Measurements from ENCODE around the gene PF4V1. TPM values are rescaled to one million over a fixed set of nuclear protein-coding genes. Genes with fewer than 3 reads are reported as not detected.

The PF4V1 gene
- total and polyA plus RNA-seq, 12 donors: 0.72 TPM; not detected in 11

- Histone ChIP-seq H3K9me3 (replicated peaks in 1 of 3) (no peaks in the 10 kb centered on the region), H3K4me1 (replicated peaks in 1 of 2) (no peaks in the 10 kb centered on the region), H3K27me3 (no peaks in the 10 kb centered on the region), H3K36me3 (replicated peaks in 1 of 2) (no peaks in the 10 kb centered on the region), H3K27ac (no peak overlapping the region), H3K4me3 (no peak overlapping the region)
- intact Hi-C loops (cut with DNase I): no loop called here
- no peak for TF ChIP-seq CTCF (IDR thresholded peaks at IDR 0.05)
- TF ChIP-seq POLR2A (IDR thresholded peaks at IDR 0.05): no peak
- WGBS, 4 donors: 66 to 77% (median 71%) methylated on average over 4 of the region's 4 CpGs
- no peak for DNase-seq
These were observed 32.6 kb downstream of the PF4V1 start for GRCh38 chr4:73885574-73886267.

DNA sequence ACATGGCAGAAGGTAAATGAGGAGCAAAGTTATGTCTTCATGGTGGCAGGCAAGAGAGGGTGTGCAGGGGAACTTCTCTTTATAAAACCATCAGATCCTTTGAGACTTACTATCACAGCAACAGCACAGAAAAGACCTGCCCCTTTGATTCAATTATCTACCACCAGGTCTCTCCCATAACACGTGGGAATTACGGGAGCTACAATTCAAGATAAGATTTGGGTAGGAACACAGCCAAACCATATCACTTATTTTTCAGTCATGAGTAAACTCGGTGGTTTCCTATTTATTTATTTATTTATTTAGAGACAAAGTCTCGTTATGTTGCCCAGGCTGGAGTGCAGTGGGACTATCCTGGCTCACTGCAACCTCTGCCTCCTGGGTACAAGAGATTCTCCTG is 38.2 kb downstream of the PF4V1 start:
- Histone ChIP-seq H3K36me3 (replicated peaks in 1 of 2) (no peaks in the 10 kb centered on the region), H3K4me3 (no peak overlapping the region), H3K27ac (no peak overlapping the region), H3K4me1 (replicated peaks in 1 of 2) (peaks cover 0 to 6% of the 10 kb centered on the region in 2 donors), H3K9me3 (replicated peaks in 1 of 3) (no peaks in the 10 kb centered on the region), H3K27me3 (no peaks in the 10 kb centered on the region)
- intact Hi-C loops (cut with DNase I): no loop called here
- TF ChIP-seq POLR2A (IDR thresholded peaks at IDR 0.05) (no peak), CTCF (IDR thresholded peaks at IDR 0.05) (no peak)
- DNase-seq: no peak
- 52 to 75% (median 63%) methylated on average over 4 of the region's 4 CpGs for WGBS, 4 donors

DNA sequence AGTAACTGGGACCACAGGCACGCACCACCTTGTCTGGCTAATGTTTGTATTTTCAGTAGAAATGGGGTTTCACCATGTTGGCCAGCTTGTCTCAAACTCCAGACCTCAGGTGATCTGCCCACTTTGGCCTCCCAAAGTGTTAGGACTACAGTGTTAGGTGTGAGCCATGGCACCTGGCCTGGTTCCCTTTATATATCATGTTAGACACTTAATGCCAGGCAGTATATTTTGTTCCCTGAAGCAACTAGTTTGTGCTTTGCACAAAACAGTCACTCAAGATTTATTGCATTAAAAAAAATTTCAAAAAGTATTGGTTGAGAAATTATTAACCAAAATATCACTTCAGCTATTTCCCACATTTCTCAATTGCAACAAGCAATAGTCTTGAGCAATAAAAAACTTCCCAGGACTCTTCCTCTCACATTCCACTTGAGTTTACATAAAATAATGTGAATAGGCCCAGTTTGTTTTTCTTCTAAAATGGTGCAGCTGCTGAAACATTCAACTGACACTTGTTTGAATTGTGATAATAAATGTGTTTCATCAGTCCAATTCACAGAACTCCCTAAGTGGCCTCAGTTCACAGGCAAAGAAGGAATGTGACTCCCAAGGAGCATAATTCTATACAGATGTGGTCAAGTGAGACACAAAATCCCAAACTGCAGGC is 38.8 kb downstream of the PF4V1 start:
- Histone ChIP-seq H3K27ac (no peak overlapping the region), H3K27me3 (no peaks in the 10 kb centered on the region), H3K4me1 (replicated peaks in 1 of 2) (peaks cover 0 to 6% of the 10 kb centered on the region in 2 donors), H3K36me3 (replicated peaks in 1 of 2) (no peaks in the 10 kb centered on the region), H3K4me3 (no peak overlapping the region), H3K9me3 (replicated peaks in 1 of 3) (no peaks in the 10 kb centered on the region)
- TF ChIP-seq CTCF (IDR thresholded peaks at IDR 0.05): no peak
- no peak for TF ChIP-seq POLR2A (IDR thresholded peaks at IDR 0.05)
- WGBS, 4 donors: 91 to 100% (median 100%) methylated on average over 1 of the region's 1 CpG
- intact Hi-C loops (cut with DNase I): no loop called here
- DNase-seq: no peak

DNA sequence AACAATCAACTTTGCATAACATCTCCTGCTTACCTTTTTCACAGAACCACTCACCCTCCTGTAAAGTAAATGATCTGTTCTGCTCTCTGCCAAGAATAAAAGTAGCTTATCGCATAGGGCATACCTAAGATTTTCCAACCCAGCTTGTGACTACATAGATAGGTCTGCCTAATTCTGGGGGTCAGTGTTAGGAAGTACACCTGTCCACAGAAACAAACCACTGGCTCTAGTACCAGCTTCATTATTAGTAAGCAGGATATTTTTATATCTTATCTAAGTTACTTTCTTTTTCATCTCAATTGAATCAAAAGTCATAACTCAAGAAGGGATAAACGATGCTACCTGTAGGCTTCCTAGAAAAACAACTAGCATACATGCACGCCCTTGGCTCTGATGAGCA is 39.9 kb downstream of the PF4V1 start:
- intact Hi-C loops (cut with DNase I): no loop called here
- TF ChIP-seq CTCF (IDR thresholded peaks at IDR 0.05): no peak
- TF ChIP-seq POLR2A (IDR thresholded peaks at IDR 0.05): no peak
- H3K9me3 ChIP-seq (replicated peaks in 1 of 3): no peaks in the 10 kb centered on the region
- no peaks in the 10 kb centered on the region for H3K36me3 ChIP-seq (replicated peaks in 1 of 2)
- 62 to 79% (median 70%) methylated on average over 3 of the region's 3 CpGs for WGBS, 4 donors
- no peak overlapping the region for H3K4me3 ChIP-seq
- H3K27ac ChIP-seq: no peak overlapping the region
- no peaks in the 10 kb centered on the region for H3K27me3 ChIP-seq
- peaks cover 0 to 6% of the 10 kb centered on the region in 2 donors for H3K4me1 ChIP-seq (replicated peaks in 1 of 2)
- no peak for DNase-seq

Measured in adrenal gland (tissue), 12 donors.